ENCODE measurements around the gene ZNF614. TPM values are rescaled to one million over a fixed set of nuclear protein-coding genes. Genes with fewer than 3 reads are reported as not detected.

Gene ZNF614
- total RNA-seq, 1 experiment from 2014 or later: 3.6 TPM

GRCh38 chr19:51980116-51980736 is 48.0 kb downstream of the ZNF614 start:
- Histone ChIP-seq H4K20me1 (ENCODE audit: insufficient read depth) (no peaks in the 10 kb centered on the region), H3K27ac (ENCODE audit: low read depth, low read length) (no peak overlapping the region), H3K4me1 (ENCODE audit: control insufficient read depth in 1 of 2, insufficient read depth in 2 of 2, low read length in 2 of 2) (no peaks in the 10 kb centered on the region), H3K9me3 (ENCODE audit: control insufficient read depth in 1 of 2, insufficient read depth in 1 of 2, low read depth in 1 of 2, low read length in 2 of 2) (peaks cover 12 to 23% of the 10 kb centered on the region in 2 experiments; a peak in 3 of 4 replicates), H2AFZ (ENCODE audit: low read depth, low read length, poor library complexity, severe bottlenecking) (no peak overlapping the region), H3K9me2 (ENCODE audit: insufficient read depth) (no peaks in the 10 kb centered on the region), H3K4me3 (replicated peaks in 1 of 2; ENCODE audit: low read depth in 1 of 2, low read length in 2 of 2) (no peak overlapping the region), H3K27me3 (ENCODE audit: insufficient read depth, low read length) (no peaks in the 10 kb centered on the region), H3K4me2 (ENCODE audit: low read length) (no peak overlapping the region), H3K36me3 (ENCODE audit: control insufficient read depth in 1 of 2, insufficient read depth in 2 of 2, low read length in 2 of 2) (no peaks in the 10 kb centered on the region), H3K9ac (ENCODE audit: low read length) (no peak overlapping the region), H3K79me2 (ENCODE audit: insufficient read depth, low read length) (no peaks in the 10 kb centered on the region)
- ChIA-PET POLR2A (no interaction called here), RAD21 (ENCODE audit: low non-redundant PET in 1 of 2, low total read pairs in 2 of 2, uncharacterized antibody in 2 of 2, unreplicated experiment in 2 of 2) (no interaction called here), CTCF (no interaction called here)
- BruUV-seq (replicated peaks): no TSS peak
- intact Hi-C loops (cut with micrococcal nuclease): no loop called here
- DNase-seq (ENCODE audit: low read depth, low spot score): no peak
- ATAC-seq: no peak
- TF ChIP-seq EGR1 (IDR thresholded peaks at IDR 0.05; ENCODE audit: low read depth) (no peak), POLR2A (IDR thresholded peaks at IDR 0.05; ENCODE audit: borderline replicate concordance, extremely low read depth, insufficient read depth, insufficient read length) (no peak), YY1 (IDR thresholded peaks at IDR 0.05; ENCODE audit: extremely low read depth, insufficient replicate concordance, low read depth, low read length) (no peak), EZH2phosphoT487 (IDR thresholded peaks at IDR 0.05; ENCODE audit: borderline replicate concordance) (no peak), SP1 (IDR thresholded peaks at IDR 0.05; ENCODE audit: low read depth) (no peak), ZBTB33 (IDR thresholded peaks at IDR 0.05; ENCODE audit: extremely low read depth, insufficient replicate concordance, low read length) (no peak), ELF1 (IDR thresholded peaks at IDR 0.05; ENCODE audit: borderline replicate concordance, low read depth) (no peak), ZFX (IDR thresholded peaks at IDR 0.05) (no peak), RAD21 (IDR thresholded peaks at IDR 0.05; ENCODE audit: low read depth) (no peak), POLR2AphosphoS5 (IDR thresholded peaks at IDR 0.05; ENCODE audit: low read depth, low read length) (no peak), TCF7L2 (IDR thresholded peaks at IDR 0.05; ENCODE audit: borderline replicate concordance, extremely low read depth, insufficient read depth, insufficient read length) (no peak), ZNF274 (IDR thresholded peaks at IDR 0.05; ENCODE audit: low read depth, low read length) (no peak)
- TF ChIP-seq, protein P1, sequence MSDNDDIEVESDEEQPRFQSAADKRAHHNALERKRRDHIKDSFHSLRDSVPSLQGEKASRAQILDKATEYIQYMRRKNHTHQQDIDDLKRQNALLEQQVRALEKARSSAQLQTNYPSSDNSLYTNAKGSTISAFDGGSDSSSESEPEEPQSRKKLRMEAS (IDR thresholded peaks at IDR 0.05): no peak
- TF ChIP-seq, protein P2, sequence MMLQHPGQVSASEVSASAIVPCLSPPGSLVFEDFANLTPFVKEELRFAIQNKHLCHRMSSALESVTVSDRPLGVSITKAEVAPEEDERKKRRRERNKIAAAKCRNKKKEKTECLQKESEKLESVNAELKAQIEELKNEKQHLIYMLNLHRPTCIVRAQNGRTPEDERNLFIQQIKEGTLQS (IDR thresholded peaks at IDR 0.05): no peak
- TF ChIP-seq, protein P3, sequence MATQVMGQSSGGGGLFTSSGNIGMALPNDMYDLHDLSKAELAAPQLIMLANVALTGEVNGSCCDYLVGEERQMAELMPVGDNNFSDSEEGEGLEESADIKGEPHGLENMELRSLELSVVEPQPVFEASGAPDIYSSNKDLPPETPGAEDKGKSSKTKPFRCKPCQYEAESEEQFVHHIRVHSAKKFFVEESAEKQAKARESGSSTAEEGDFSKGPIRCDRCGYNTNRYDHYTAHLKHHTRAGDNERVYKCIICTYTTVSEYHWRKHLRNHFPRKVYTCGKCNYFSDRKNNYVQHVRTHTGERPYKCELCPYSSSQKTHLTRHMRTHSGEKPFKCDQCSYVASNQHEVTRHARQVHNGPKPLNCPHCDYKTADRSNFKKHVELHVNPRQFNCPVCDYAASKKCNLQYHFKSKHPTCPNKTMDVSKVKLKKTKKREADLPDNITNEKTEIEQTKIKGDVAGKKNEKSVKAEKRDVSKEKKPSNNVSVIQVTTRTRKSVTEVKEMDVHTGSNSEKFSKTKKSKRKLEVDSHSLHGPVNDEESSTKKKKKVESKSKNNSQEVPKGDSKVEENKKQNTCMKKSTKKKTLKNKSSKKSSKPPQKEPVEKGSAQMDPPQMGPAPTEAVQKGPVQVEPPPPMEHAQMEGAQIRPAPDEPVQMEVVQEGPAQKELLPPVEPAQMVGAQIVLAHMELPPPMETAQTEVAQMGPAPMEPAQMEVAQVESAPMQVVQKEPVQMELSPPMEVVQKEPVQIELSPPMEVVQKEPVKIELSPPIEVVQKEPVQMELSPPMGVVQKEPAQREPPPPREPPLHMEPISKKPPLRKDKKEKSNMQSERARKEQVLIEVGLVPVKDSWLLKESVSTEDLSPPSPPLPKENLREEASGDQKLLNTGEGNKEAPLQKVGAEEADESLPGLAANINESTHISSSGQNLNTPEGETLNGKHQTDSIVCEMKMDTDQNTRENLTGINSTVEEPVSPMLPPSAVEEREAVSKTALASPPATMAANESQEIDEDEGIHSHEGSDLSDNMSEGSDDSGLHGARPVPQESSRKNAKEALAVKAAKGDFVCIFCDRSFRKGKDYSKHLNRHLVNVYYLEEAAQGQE (IDR thresholded peaks at IDR 0.05; ENCODE audit: low read depth): no peak

Data from HCT116 (cell line).